Vagina (tissue), 2 donors: ENCODE data around the gene HRCT1.
"Not testable (repeated sequence)": the region's sequence is repeated elsewhere in the genome, so short reads cannot be mapped to it uniquely, and the experiment has no call there.

Source experiments
- POLR2A ChIP-seq, 2 donors: fragments of 450-650 bp; IDR thresholded peaks; one replicate each; pipeline ENCODE4 v1.6.1; 2017; ENCODE audit warnings: antibody characterized with exemption in 2 of 2, mild to moderate bottlenecking in 2 of 2, moderate library complexity in 2 of 2
- POLR2AphosphoS5 ChIP-seq, 2 donors: sonication (generic); formaldehyde crosslinking; IDR thresholded peaks; one replicate each; pipeline ENCODE4 v1.9.0; 2017; ENCODE audit warnings: antibody characterized with exemption in 2 of 2, mild to moderate bottlenecking in 2 of 2, low read depth in 1 of 2; ENCODE audit not compliant: insufficient read depth in 1 of 2
- TF ChIP-seq, protein P1 (sequence below), 3 experiments: fragments of 450-650 bp in 2 of 3; fragments of 200-600 bp in 1 of 3; sonication (generic) in 1 of 3; IDR thresholded peaks; one replicate each; pipeline ENCODE4 v1.5.1; 2017 to 2019; ENCODE audit warnings: antibody characterized with exemption in 3 of 3, mild to moderate bottlenecking in 2 of 3, moderate library complexity in 2 of 3

- TF ChIP-seq, protein P1, sequence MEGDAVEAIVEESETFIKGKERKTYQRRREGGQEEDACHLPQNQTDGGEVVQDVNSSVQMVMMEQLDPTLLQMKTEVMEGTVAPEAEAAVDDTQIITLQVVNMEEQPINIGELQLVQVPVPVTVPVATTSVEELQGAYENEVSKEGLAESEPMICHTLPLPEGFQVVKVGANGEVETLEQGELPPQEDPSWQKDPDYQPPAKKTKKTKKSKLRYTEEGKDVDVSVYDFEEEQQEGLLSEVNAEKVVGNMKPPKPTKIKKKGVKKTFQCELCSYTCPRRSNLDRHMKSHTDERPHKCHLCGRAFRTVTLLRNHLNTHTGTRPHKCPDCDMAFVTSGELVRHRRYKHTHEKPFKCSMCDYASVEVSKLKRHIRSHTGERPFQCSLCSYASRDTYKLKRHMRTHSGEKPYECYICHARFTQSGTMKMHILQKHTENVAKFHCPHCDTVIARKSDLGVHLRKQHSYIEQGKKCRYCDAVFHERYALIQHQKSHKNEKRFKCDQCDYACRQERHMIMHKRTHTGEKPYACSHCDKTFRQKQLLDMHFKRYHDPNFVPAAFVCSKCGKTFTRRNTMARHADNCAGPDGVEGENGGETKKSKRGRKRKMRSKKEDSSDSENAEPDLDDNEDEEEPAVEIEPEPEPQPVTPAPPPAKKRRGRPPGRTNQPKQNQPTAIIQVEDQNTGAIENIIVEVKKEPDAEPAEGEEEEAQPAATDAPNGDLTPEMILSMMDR (IDR thresholded peaks at IDR 0.05) = not testable (repeated sequence)
- not testable (repeated sequence) for TF ChIP-seq POLR2AphosphoS5 (IDR thresholded peaks at IDR 0.05; ENCODE audit: insufficient read depth in 1 of 2, low read depth in 1 of 2); POLR2A (IDR thresholded peaks at IDR 0.05)
Observed at GRCh38 chr9:35934069-35934468, 28.1 kb downstream of the HRCT1 start.
